Hematopoietic multipotent progenitor cell treated with erythropoietin and hydrocortisone succinate and interleukin-3 and kit ligand, for 17 days (in vitro differentiated cells): ENCODE data around the gene NDUFS6.
"Not testable (repeated sequence)": the region's sequence is repeated elsewhere in the genome, so short reads cannot be mapped to it uniquely, and the experiment has no call there.

Experiments used
- DNase-seq: peaks from one replicate; pipeline ENCODE4 v3.0.0-alpha.2; 2015; ENCODE audit warnings: low spot score

Gene NDUFS6

DNA sequence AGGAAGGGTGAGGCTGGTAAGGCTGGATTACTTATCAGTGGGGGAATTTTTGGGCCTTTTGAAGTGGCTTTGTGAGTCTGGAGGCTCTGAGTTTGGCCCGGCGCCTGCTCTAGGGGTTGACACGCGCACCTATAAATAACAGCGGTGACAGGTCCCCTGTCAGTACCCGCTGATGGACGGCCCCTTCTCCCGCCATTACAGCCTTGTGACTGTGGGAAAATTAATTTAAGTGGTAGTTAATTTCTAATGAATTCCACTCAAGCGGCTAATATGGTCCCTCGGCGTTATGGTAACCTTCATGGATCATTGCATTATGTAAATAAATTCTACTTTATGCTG lies 18.0 kb upstream of the NDUFS6 start:
- no peak for DNase-seq

- DNase-seq = no peak
These were observed 16.8 kb upstream of the NDUFS6 start for GRCh38 chr5:1784197-1785050.

- no peak for DNase-seq
These were observed 16.1 kb upstream of the NDUFS6 start for GRCh38 chr5:1785062-1785461.

GRCh38 chr5:1785984-1786383 lies 15.2 kb upstream of the NDUFS6 start:
- no peak for DNase-seq

DNA sequence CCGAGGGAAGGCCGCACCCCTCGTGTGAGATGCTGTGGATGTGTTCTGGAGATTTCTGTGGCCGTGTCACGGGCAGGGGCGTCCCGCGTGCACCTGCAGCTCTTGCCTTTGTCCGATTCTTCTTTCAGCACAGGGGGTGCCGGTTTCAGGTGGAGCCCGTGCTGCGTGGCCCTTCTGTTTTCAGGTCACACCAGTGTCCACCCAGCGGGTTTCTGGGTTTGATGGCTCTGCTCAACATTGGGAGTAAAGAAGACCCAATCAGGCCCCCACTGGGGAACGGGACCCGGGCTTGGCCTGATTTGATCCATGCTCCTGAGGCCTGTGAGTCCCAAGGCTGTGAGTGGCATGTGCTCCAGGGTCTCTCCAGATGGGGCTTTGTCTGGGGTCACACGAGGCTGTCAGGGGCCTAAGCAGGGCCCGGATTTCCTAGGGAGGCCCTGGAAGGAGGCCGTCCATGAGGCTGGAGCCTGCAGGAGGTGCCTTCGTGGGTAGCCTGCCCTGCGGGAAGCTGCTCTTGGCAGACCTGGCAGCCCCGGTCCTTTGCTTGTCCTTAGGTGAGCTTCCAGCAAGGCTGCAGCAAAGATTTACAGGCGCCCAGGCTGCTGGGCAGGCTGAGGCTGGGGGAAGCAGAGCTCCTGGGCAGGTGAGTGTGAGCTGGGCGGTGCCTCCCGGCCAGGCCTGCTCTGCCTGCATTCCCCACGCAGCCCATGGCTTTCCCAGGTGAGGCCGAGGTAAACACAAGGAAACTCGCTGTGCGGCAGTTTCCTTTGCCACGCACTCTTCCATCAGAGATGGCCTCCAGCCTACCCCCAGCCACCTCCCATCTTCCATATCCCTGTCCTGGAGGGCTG lies 14.4 kb upstream of the NDUFS6 start:
- no peak for DNase-seq

DNA sequence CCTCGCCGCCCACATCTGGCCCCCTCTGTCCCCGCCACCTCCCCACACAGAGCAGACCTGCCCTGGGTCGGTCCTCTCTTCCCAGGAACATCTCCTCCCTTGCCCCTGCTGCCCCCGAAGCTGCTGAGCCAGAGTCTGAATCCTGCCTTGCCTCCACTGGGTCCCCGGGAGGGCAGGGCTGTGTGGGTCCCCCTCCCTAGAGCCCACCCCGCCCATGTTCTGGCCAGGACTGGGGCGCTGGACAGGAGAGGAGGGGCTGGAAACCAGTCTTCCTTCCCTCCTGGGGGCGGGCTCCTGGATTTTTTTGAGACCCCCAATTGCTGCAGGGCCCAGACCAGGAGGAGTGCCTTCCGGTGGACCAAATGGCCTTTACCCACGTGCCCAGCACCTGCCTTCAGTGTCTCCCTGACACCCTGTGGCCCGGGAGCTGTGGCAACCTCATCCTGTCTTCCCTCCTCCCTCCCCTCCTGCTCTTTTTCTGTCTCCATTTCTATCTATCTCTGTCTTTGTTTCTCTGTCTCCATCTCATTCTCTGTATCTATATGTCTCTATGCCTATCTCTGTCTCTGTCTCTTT lies 13.6 kb upstream of the NDUFS6 start:
- no peak for DNase-seq

- DNase-seq = no peak
These were observed 13.0 kb upstream of the NDUFS6 start for GRCh38 chr5:1788200-1788599.

DNA sequence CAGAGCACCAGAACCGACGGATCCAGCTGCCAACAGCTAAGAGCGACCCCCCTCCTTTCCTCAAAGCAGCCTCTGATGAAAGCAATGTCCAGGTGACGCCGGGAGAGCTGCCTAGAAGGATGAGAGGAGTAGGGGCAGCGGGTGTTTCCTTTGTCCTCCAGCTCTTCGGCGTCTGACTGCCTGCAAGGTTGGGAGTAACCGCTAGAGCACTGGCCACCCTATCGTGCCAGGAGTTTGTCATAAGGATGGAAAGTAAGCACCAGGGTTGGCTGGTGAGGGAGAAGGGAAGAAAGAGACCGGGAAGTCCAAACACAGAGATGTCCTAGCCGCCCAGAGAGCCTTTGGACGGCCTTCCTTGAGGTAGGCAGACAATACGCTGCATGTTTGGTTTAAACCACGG lies 12.4 kb upstream of the NDUFS6 start:
- no peak for DNase-seq

DNA sequence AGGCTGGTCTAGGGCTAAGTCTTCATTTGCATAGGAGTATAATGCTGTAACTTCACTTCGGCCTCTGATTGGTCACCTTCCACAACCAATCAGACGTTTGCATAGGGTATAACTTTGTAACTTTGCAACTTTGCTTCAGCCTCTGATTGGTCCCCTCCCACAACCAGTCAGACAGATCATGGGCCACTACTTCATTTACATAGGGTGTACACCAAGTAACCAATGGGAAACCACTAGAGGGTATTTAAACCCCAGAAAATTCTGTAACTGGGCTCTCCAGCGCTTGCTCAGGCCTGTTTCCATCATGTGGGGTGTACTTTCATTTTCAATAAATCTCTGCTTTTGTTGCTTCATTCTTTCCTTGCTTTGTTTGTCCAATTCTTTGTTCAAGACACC lies 11.8 kb upstream of the NDUFS6 start:
- not testable (repeated sequence) for DNase-seq

- DNase-seq = no peak
These were observed 11.3 kb upstream of the NDUFS6 start for GRCh38 chr5:1789834-1790471.

- DNase-seq = no peak
These were observed 10.0 kb upstream of the NDUFS6 start for GRCh38 chr5:1791176-1791575.

DNA sequence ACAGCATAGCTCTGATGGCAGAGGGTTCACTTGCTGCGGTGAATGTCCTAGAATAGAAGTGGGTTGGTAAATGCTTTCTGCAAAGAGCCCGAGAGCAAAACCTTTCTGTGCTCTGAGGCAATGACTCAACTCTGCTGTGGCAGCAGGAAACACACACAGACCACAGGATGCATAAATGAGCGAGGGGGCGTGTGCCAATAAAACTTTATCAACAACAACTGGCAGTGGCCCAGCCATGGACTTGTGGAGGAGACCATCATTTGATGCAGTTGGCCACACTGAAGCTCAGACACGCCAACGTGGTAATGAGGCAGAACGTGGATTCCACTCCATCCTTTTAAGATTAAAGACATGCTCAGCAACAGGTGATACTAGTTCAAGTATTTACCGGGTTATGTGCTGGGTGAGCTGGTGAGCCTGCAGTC lies 8.4 kb upstream of the NDUFS6 start:
- no peak for DNase-seq

DNA sequence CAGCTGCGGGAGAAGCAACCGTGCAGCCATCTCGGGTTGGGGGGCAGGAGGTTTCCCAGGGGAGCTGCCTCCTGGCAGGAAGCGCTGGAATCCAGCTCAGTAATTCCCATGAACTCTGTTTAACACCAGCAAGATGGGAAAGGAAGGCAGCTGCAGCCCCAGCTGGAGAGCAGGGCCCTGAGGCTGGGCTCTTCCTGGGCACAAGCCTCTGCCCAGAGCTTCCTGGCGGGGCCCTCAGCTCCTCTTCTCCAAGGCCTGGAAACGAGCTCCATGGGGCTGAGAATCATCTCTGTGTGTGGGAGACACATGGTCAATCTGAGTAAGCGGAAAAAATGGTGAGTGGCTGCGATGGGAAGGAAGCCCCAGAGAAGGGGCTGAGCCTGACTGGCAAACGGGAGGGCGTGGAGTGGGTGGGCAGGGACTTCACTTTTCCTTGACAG lies 7.9 kb upstream of the NDUFS6 start:
- no peak for DNase-seq

- DNase-seq = no peak
These were observed 7.0 kb upstream of the NDUFS6 start for GRCh38 chr5:1793966-1794900.

DNA sequence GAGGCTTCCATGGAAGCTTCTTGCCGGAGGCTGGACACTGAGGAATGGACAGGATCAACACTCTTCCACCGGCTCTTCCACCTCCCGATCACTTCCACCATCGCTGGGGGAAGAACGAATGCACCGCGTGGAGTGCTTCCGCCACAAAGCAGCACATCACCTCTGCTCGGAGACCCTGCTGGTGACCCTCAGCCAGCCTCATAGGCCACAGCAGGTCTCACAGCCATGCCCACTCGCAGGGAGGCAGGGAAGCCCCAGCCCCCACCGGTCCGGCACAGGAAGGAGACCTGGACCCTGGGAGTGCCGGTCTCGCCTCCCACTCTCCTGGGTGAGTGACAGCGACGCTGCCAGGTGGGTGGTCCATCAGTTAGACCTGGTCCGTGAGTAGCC lies 6.3 kb upstream of the NDUFS6 start:
- no peak for DNase-seq

- DNase-seq = no peak
These were observed 5.7 kb upstream of the NDUFS6 start for GRCh38 chr5:1795506-1795905.

DNA sequence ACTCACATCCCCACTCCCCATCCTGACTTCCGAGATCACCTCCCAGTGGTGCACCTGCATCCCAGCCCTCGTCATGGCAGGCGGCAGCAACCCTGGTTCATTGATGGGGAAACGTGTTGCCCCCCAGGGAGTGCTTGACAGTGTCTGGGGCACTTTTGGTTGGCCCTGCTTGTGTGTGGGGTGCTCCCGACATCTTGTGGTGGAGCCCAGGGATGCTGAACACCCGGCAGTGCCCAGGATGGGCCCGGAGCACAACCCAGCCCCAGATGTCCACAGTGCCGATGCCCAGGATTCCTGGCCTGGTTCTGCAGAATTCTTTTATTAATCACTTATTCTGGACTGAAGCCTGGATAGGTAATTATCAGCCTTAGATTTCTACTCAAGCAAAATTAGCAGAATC lies 5.3 kb upstream of the NDUFS6 start:
- DNase-seq = no peak

DNA sequence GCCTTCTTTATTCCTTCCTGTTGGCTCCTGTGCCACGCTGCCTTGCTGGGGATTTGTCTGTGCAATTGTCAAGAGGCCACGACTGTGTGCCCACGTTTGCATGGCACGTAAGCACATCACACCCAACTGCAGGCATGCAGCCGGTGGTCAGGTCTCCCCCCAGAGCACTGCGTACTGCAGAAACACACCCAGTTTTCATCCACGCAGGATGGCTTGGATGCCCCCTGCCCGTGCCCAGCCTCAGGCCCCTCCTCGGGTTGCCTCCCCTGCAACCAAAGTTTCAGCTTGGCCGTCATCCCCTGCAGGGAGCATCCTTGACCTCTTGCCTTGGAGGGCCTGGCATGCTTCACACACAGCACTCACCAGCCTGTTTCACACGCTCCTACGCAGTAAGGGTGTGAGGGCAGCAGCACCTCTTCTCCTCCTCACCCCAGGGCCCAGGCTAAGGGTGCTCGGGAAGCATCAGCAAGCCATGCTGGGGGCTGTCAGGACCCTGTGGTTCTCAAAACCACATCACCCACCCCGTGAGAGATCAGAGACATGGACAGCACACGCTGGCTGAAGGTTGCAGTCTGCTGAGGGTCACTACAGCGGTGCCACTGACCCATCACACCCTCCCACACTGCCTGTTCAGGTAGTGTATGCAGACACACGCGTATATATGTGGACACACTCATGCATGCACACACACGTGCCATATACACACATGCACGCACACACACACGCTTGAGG lies 4.7 kb upstream of the NDUFS6 start:
- DNase-seq = no peak

DNA sequence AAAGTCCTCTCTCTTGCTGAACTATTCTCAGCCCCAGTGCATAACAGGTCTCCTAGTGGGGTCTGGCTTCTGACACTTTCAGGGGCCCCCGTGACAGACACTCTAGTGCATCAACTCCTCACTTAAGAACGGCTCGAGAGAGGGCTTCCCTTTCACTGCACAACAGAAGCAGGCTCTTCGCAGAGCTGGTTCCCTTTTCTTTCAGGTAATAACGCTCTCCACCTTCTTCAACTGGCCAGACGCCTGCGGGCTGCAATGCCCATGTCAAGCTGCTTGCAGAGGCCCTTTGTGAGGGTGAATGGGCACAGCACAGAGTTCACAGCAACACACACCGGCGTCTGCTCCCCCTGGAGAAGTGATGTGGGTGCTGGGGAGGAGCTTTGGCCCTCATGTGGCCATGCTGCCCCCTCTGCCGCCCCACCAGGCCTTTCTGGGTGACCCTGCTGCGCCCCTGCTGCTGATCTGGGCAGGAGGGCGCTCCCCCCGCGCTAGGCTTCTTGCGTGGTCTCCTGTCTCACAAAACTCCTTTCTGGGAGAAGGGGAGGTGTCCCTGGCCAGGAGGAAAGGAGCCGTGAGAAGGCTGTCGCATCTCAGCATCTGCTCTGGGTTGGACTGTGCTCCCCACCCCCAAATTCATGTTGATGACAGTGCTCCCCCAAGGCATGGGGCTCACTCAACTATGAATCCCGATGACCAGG lies 4.0 kb upstream of the NDUFS6 start:
- DNase-seq = no peak

DNA sequence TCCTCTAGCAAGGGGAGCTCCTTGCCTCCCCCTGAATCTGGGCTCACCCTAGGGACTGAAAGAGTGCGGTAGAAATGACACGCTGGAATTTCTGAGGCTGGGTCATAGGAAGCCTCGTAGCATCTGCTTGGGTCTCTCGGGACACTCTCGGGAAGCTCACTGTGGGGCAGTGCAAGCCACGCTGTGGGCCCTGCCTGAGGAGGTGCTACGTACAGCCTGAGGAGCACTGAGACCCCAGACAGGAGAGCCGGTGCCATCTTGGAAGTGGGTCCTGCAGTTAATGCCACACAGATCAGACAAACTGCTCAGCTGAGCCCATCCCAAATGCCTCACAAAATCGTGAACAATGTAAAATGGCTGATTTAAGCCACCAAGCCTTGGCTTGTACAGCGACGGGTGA lies 3.4 kb upstream of the NDUFS6 start:
- no peak for DNase-seq
